Inflammatory macrophage treated with lipopolysaccharide for 4 hours (primary cell): ENCODE measurements around the gene SLC25A13.

ENCODE experiments used
- DNase-seq: peaks from one replicate; pipeline ENCODE4 v3.0.0-alpha.2; 2020

SLC25A13 gene

DNA sequence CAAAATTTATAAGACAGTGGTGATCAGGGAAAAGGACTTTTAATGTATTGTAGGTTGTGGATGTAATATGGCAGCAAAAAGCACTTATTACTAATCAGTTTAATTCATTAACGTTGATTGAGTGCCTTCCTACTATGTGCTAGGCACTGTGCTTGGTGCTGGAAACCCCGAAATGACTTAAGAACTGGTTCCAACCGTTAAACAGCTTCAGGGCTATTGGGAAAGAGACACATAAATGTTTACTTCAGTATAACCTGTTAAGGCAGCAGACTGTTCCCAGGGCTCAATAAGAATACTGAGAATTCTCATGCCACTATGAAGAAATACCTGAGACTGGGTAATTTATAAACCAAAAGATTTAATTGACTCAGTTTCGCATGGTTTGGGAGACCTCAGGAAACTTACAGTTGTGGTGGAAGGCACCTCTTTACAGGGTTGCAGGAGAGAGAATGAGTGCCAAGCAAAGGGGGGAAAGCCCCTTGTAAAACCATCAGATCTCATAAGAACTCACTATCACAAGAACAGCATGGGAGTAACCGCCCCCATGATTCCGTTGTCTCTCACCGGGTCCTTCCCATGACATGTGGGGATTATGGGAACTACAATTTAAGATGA, 1.1 kb upstream of the SLC25A13 start:
- no peak for DNase-seq

DNA sequence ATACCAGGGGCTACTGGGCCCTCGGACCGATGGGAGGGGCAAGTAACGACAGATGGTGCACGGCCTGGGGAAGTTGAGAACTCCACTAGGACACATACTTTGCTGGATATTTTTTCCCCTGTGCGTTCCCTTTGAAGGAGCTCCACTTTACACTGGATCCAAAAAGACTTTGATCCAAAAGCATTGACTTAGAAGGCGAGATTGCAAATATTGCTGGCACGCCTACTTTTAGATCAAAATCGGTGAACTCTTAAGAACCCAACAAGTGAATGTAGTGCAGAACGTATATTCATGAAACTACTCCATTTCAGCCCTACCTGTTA, 436 bp upstream of the SLC25A13 start:
- no peak for DNase-seq

DNA sequence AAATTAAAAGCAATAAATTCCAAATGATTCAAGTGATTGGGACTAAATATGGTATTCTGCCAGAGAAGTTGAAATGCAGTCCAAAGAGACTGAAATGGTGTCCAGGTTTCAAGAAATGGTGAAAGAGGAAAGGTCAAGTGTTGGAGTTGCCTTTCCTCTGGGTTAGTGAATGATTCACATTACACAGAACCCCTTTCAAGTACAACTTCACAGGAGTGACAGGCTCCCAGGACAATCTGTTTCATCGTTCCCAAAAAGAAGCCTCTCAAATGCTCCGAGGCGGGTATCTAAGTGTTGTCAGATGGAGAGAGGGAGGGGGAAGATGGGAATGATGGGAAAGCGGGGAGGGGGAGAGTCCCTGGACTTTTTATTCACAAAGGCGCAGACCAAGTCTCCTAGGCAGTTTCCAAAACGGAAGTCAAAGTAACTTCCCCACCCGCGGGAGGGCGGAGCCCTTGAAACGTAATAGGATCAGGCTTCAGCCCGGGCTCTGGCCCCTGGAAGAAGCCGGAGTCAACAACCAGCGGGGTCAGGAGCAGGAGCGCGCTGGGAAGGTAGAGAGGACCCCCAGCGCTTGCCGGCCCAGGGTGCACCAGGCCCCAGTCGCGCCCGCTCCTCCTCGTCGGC, 754 bp downstream of the SLC25A13 start:
- peak; percentile 90 for DNase-seq

DNA sequence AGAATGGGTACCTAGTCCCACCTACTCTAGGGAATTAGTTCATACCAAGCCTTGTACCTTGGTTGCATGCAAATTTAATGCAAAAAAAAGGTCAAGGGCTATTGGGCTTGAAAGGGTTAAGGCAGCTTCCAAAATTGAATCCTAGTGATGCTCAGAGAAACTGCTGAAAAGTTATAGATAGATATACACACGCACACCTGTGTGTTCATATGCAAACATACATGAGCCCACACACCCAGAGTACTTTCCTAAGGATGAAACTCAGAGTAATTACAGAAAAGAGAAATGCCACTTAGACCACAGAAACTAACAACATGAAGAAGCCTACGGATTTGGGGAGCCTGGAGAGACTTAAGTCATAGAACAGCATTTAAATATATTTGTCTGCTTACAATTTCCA, 1.5 kb downstream of the SLC25A13 start:
- DNase-seq = peak; percentile 60

DNA sequence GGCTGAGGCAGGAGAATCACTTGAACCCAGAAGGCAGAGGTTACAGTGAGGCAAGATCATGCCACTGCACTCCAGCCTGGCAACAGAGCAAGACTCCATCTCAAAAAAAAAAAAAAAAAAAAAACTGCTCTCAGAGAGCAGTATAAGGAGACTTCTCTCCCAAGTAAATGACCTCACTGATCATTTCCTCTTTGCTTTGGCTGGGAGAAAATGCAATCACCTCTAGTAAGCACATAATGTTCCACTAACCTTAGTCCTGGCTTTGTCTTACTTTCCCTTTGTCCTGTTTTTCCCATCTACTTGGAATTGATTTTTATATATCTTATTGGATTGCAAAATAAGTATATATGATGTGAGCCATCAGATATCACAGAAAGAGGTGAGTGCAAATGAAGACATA, 2.5 kb downstream of the SLC25A13 start:
- DNase-seq = peak; percentile 75

DNA sequence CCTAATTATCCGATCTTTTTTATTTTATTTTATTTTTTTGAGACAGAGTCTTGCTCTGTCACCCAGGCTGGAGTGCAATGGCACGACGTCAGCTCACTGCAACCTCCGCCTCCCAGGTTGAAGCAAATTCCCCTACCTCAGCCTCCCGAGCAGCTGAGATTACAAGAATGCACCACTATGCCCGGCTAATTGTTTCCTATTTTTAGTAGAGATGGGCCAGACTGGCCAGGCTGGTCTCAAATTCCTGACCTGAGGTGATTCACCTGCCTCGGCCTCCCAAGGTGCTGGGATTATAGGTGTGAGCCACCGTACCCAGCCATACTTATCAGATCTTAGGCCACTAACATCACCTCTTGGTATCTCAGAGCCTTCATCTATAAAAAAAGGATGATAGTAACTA, 4.9 kb downstream of the SLC25A13 start:
- DNase-seq = no peak

DNA sequence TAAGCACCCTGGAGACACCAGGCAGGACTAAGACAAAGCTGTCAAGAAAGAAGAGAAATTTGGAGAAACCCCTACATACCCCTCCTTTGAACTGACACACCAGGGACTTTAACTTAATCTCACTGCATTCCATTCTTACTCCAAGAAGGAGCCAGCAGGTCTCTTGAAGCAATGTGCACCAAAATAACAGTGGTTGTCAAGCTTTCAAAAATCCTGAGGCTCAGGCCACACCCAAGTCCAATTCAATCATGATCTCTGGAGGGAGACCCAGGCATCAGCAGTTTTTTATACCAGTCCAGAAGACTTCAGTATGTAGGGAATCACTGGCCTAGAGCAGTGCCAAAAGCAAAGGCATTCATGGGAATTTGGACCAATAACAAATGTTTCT, 6.8 kb downstream of the SLC25A13 start:
- DNase-seq = no peak

DNA sequence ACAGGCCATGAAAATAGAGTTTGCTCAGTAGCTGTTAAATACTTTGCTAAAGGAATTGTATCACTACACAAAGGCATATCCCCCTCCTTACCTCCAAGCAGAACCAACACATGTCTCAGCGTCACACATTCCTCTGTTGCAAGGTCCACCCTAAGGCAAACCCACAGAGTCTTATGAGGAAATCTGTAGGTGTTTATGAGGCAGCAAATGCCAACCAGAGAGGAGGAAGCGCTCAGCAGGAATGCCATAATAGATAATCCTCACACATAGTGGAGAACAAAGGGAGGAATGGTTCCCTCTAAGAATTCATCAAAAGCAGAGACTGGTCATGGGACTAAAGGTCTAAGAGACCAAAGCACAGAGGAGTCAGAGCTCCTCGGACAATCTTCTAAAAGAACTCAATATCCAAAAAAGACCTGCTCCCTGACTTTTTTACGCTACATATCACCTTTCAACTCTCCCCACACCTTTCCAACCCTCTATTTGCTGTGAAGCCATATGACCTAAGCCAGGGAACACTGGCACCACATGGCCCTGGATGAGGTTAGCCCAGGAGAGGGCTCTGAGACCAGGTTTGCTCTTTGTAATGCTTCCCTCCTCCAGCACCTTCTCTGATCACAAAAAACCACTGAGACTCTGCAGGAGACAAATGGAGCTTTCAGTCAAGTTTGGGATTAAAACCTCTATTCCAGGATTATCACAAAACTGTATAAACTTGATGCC, 7.3 kb downstream of the SLC25A13 start:
- peak; percentile 75 for DNase-seq

DNA sequence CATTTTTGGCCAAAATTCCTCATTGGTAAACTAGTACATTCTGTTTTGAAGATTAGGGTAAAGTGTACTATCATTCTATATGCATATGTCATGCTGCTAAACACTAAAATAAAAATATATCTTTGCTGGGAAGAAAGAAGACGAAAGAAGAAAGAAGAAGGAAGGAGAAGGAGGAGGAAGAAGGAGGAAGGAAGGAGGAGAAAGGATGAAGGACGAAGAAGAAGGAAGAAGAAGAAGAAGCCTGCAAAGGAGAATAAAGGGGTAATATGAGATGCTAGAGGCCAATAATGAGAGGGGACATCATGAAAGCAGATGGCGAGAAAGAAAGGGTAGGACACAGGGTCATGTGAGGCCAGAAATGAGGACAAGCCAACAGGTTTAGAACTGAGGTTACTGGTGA, 8.0 kb downstream of the SLC25A13 start:
- DNase-seq = no peak

DNA sequence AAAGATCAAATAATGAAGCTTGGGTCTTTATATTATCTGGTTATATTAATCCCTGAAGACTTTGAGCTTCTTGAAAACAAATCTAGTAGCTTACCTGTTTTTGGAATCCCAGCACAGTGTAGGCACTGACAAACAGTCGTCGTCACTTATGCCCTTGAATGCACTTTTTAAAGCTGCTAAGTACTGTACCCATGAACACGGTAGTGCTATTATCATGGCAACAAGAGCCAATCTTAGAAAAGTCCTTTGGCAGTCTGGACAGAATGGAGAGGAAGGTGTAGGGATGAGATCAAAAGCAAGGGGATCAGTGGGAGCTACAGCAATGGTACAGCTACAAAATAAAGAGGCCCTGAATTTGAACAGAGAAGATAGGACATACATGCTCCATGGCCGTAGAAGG, 9.4 kb downstream of the SLC25A13 start:
- no peak for DNase-seq

DNA sequence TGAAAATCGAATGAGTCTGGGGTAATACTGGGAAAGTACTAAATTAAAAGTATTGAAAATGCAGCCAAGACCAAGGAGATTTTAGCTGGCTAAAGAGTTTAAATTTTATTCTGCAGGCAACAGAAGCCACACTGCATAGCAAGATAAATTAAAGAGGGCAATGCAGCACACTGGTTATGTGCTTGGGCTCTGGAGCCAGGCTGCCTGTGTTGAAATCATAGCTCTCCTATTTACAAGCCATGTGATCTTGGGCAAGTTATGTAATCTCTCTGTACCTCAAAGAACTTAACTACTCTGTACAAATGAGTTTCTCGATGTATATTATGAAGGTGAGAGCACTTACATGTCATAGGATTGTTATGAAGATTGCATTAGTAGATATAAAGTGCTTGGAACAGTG, 9.9 kb downstream of the SLC25A13 start:
- DNase-seq = peak; percentile 69

DNA sequence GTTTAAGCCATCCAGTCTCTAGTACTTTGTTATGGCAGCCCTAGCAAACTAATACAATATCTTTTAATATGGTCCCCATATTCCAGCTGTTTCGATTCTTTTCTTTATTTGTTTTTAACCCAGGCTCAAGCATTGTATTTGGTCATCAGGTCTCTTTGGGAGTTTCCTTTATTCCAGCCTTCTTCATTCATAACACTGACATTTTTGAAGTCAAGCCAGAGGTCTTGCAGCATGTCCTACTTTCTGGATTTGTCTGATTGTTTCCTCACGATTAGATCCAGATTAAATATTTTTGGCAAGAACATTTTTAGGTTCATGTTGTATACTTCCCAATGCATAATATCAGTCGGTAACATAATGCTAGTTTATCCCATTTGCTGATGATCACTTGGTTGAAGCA, 11.8 kb downstream of the SLC25A13 start:
- DNase-seq = no peak

DNA sequence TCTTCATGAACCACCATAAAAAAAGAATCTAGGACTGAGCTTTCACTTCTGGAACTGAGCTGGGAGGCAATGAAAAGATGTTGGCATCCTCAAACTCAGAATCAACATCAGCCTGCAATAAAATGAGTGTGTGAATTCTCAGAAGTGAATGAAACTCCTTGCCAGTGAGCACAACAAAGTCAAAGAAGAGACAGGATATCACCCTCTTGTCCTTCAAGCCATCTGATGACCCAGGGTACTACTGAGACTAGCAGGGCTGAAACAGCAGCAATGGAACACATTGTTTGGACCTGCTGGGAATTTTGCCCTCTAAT, 13.0 kb downstream of the SLC25A13 start:
- DNase-seq = no peak

DNA sequence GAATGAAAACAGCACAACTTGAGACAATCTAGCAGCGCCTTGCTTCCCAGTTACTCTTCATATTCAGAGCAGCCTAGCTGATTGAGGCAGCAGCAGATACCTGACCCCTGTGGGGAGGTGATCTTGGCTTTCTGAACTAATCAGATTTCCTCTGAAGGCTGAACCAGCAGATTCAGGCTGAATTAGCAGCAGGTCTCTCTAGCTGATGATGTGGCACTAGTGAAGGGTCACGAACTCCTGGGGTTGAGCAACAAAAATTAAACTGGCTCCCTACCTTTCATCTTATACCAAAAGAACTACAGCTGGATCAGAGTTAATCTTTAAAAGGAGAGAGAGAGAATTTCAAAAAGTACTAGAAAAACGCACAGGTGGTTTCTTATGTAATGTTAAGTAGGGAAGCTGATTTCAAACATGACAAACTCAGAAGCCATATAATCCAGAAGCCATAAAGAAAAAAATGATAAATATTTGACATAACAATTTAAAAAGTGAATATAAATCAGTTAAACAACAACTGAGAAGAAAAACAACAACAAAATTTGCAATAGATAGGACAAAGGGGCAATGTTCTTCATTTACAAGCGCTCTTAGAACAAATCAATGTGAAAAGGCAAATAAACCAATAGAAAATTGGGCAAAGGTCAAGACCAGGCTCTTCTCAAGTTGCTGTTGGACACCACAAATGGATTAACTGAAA, 13.5 kb downstream of the SLC25A13 start:
- no peak for DNase-seq

DNA sequence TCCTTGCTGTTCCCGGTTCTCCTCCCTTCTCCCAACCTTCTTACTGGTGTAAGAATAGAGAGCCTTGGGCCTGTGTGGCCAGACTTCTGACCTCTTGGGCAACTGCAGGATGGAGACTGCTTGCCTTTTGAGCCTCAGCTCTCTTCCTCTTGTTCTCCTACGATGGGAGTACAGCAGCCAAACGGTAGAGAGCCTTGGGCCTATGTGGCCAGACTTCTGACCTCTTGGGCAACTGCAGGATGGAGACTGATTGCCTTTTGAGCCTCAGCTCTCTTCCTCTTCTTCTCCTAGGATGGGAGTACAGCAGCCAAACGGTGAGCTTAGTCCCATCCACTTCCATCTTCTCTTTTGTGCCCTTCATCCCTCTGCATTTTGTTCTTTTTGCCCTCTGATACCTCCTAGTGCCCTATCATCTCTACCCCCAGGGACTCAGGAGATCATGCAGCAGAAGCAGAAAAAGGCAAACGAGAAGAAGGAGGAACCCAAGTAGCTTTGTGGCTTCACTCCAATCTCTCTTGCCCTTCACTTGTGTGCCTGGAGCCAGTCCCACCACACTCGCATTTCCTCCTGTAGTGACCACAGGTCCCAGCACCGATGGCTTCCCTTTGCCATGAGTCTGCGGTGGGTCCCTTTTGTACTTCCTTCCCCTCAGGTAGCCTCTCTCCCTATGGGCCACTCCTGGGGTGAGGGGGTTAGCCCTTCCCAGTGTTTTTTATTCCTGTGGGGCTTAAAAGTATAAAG, 15.3 kb downstream of the SLC25A13 start:
- DNase-seq = peak; percentile 49

DNA sequence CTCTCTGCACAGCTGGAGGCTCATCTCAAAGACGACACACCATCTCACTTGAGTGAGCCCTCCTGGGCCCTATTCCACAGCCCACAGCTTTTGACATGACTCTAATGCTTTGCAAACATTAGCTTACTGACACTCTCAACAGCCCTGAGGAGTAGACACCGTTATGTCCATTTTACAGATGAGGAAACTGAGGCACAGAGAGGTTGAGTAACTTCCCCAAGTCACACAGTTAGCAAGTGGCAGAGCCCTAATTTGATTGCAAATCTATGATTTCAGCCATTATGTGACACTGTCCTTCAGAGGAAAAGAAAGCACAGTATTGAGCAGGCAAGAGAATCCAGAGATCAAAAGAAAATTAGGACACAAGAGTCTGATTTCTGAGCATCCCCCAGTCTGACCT, 16.0 kb downstream of the SLC25A13 start:
- DNase-seq = no peak

DNA sequence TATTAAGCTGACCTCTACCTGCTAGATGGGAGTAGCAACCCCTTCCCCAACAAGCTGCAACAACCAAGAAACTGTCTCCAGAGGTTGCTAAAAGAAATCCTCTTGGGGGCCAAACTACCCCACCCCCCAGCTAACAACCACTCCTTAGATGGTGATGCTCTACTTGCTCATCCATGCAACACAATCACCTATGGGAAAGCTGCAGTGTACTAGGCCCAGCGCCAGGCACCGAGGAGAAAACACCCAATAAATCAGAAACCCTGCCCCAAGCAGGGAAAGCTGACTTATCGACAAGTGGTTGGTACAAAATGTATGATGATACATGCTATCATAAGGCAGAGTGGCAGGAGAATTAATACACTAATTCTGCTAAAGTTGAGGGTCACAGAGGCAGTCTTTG, 17.3 kb downstream of the SLC25A13 start:
- no peak for DNase-seq

DNA sequence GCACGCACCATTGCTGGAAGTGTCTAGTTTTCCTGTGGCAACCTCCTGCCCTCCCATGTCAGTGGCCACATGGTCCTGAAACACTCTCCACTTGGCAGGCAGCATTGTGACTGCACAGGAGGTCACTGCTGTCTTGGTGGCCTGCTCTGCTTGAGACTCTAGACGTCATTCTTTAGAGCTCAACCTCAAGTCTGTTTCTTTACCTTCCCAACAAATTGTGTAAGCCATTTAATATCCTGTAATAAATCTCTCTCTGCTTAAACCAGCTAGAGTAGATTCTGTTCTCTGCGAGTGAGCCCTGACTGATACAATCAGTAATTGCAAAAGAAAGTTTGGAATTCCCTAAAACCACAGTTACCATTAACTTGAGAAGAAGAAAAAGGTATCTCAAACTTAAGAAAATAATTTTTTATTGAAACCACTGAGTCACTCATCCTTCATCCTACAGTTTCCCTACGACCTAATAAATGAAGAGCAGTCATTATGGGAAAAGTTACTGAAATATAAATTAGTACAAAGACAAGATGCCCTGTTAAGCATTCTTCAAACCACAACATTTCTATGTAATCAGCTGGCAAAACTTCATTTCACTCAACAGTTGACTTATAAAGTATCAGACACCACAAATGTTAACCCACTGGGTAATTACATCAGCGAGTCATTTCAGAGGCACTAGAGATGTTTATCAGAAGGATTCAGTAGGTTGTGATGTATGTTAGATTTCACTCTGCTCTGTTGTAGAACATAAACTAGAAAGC, 18.0 kb downstream of the SLC25A13 start:
- no peak for DNase-seq

DNA sequence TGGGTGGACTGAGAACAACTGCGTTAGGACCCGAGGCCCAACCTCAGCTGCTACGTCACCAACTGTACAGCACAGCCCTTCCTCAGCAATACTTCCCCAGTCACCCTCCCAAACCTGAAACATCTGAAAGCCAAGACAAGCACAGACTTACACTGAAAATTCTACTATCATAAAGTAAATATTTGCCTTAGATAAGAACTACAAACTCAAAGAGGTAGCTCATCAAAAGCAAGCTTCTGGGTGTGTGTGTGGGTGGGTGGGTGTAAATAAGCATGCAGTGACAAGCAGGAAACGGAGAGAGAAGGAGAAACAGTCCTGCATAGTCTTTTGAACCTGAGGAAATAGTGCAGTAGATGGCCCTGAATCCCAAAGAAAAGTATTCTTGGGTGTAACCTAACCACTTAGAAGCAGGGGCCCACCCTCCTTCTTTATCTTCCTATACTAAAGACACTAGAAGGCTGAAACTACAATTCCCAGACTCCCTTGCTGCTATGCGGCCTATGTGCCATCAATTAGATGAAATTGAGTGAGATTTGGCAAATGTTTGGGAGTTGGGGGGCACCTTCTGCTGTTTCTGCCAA, 18.7 kb downstream of the SLC25A13 start:
- no peak for DNase-seq

DNA sequence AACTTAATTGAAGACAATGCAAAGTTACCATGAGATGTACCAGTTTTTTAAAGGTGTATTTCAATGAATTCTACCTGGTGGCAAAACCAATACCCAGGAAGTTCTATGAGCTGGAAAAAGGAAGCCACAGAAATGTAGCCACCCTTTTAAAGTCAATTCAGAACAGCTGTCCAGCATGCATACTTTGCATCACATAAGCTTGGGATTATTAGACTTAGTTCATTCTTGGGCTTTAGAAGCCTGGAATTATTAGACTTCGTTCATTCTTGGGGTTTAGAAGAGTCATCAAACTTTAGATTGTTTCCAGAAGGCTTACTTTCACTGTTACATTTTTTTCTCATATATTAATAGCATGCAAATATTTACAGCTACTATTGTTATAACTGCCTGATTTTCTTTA, 20.9 kb downstream of the SLC25A13 start:
- DNase-seq = no peak

DNA sequence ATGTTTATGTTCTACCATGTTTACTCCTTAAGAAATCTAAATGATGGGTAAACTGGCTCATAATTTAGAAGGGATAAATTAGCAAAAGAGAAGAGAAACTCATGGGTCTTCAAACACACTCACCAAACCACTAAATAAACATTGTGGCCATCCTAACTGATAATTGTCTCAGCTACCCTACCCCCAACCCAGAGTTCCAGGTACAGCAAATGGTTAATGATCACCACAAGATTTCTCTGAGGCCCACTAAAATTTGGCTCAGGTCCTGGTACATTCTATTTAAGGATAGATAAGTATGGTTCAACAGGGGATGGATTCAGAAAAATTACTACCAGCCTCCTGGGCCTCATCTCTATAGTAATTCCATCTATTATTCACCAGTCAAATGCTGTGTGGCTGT, 21.4 kb downstream of the SLC25A13 start:
- DNase-seq = no peak

DNA sequence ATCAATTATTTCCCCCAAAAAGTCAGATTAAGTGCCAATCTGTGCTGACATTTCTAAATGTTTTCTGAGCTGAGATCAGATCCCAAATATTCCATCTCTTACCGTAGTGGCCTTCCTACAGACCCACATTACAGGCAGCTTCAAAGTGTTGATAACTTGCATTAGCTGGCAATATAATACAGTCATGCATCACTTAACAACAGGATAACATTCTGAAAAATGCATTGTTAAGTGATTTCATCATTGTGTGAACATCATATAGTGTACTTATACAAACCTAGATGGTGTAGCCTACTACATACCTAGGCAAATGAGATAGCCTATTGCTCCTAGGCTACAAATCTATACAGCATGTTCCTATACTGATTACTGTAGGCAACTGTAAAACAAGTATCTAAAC, 22.4 kb downstream of the SLC25A13 start:
- DNase-seq = no peak
